ENCODE results near the gene PRR20D. TPM values are rescaled to one million over a fixed set of nuclear protein-coding genes. Genes with fewer than 3 reads are reported as not detected.
"Not testable (repeated sequence)": the region's sequence is repeated elsewhere in the genome, so short reads cannot be mapped to it uniquely, and the experiment has no call there.

Gene PRR20D
- total RNA-seq (2014; rRNA removed; shearing (Covaris generic)): not detected in 2 replicates

GRCh38 chr13:57160332-57160731 is at the start of gene PRR20D:
Gene PRR20D, plus strand, starts transcription at chr13:57160632. Its CDS starts 387 bp downstream, at chr13:57161019.
- not testable (repeated sequence) for DNase-seq (ENCODE audit: low read depth)

- no peak for DNase-seq (ENCODE audit: low read depth)
Measured at GRCh38 chr13:57114945-57115344, 45.5 kb upstream of the PRR20D start.

- DNase-seq (ENCODE audit: low read depth): no peak
Measured at GRCh38 chr13:57123681-57124080, 36.8 kb upstream of the PRR20D start.

GRCh38 chr13:57128909-57129308 is 31.5 kb upstream of the PRR20D start:
- DNase-seq (ENCODE audit: low read depth): no peak

GRCh38 chr13:57136093-57136492 is 24.3 kb upstream of the PRR20D start:
- DNase-seq (ENCODE audit: low read depth): no peak

GRCh38 chr13:57137585-57137984 is 22.8 kb upstream of the PRR20D start:
- no peak for DNase-seq (ENCODE audit: low read depth)

- no peak for DNase-seq (ENCODE audit: low read depth)
Measured at GRCh38 chr13:57138988-57139387, 21.4 kb upstream of the PRR20D start.

GRCh38 chr13:57139781-57140180 is 20.7 kb upstream of the PRR20D start:
- DNase-seq (ENCODE audit: low read depth): not testable (repeated sequence)

GRCh38 chr13:57140235-57140968 is 20.0 kb upstream of the PRR20D start, which contains the start of gene PRR20A:
Gene PRR20A, plus strand, starts transcription at chr13:57140918. Its CDS starts 387 bp downstream, at chr13:57141305.
- not testable (repeated sequence) for DNase-seq (ENCODE audit: low read depth)

GRCh38 chr13:57147188-57147587 is 13.2 kb upstream of the PRR20D start, which contains the start of gene PRR20B:
Gene PRR20B, plus strand, starts transcription at chr13:57147488. Its CDS starts 387 bp downstream, at chr13:57147875.
- DNase-seq (ENCODE audit: low read depth): not testable (repeated sequence)

GRCh38 chr13:57148106-57148505 is 12.3 kb upstream of the PRR20D start:
- DNase-seq (ENCODE audit: low read depth): not testable (repeated sequence)

GRCh38 chr13:57153761-57154160 is 6.7 kb upstream of the PRR20D start, which contains the start of gene PRR20C:
Gene PRR20C, plus strand, starts transcription at chr13:57154061. Its CDS starts 387 bp downstream, at chr13:57154448.
- not testable (repeated sequence) for DNase-seq (ENCODE audit: low read depth)

GRCh38 chr13:57166897-57167296 is 6.5 kb downstream of the PRR20D start, which contains the start of gene PRR20E:
Gene PRR20E, plus strand, starts transcription at chr13:57167197. Its CDS starts 387 bp downstream, at chr13:57167584.
- not testable (repeated sequence) for DNase-seq (ENCODE audit: low read depth)

GRCh38 chr13:57191667-57192066 is 31.2 kb downstream of the PRR20D start:
- no peak for DNase-seq (ENCODE audit: low read depth)

- no peak for DNase-seq (ENCODE audit: low read depth)
Measured at GRCh38 chr13:57212989-57213388, 52.6 kb downstream of the PRR20D start.

Other genes starting within 250 kb of the PRR20D start
- gene PRR20A, start 19.7 kb upstream of the PRR20D start, total RNA-seq (2014; rRNA removed; shearing (Covaris generic)): not detected in 2 replicates
- gene PRR20B, start 13.1 kb upstream of the PRR20D start, total RNA-seq (2014; rRNA removed; shearing (Covaris generic)): not detected in 2 replicates
- not detected in 2 replicates for gene PRR20C, start 6.6 kb upstream of the PRR20D start, total RNA-seq (2014; rRNA removed; shearing (Covaris generic))
- gene PRR20E, start 6.6 kb downstream of the PRR20D start, total RNA-seq (2014; rRNA removed; shearing (Covaris generic)): not detected in 2 replicates